CD4-positive, CD25-positive, alpha-beta regulatory T cell (primary cell): ENCODE data around the gene PHACTR1. TPM values are rescaled to one million over a fixed set of nuclear protein-coding genes. Genes with fewer than 3 reads are reported as not detected.

ENCODE experiments used
- ATAC-seq, 2 donors: fragments of 150-1000 bp; cut with Tn5 transposase; one replicate each; pipeline ENCODE4 v1.10.0; 2021; ENCODE audit warnings: low read depth in 2 of 2, moderate number of reproducible peaks in 2 of 2, moderate library complexity in 1 of 2
- DNase-seq, 3 donors: peaks; one replicate each; pipeline versions ENCODE4 v3.0.0 to v3.0.0-alpha.2; 2012 to 2022; ENCODE audit warnings: mixed read lengths in 1 of 3
- H3K27ac ChIP-seq: one replicate; pipeline ENCODE4 v1.7.0; 2013; ENCODE audit warnings: mild to moderate bottlenecking, low read length; ENCODE audit not compliant: insufficient read depth, poor library complexity, severe bottlenecking
- H3K27me3 ChIP-seq: one replicate; pipeline ENCODE4 v1.7.0; 2013; ENCODE audit warnings: low read length; ENCODE audit not compliant: control insufficient read depth, insufficient read depth
- H3K36me3 ChIP-seq: one replicate; pipeline ENCODE4 v1.7.0; 2013; ENCODE audit warnings: mild to moderate bottlenecking, low read length, moderate library complexity; ENCODE audit not compliant: control insufficient read depth, insufficient read depth
- H3K4me1 ChIP-seq: 2 replicates; pipeline ENCODE4 v1.7.0; 2013; ENCODE audit warnings: mild to moderate bottlenecking, low read length; ENCODE audit not compliant: insufficient read depth, control insufficient read depth, poor library complexity, severe bottlenecking
- H3K4me3 ChIP-seq: one replicate; pipeline ENCODE4 v1.7.0; 2013; ENCODE audit warnings: low read depth, mild to moderate bottlenecking, low read length, moderate library complexity
- H3K9me3 ChIP-seq, 2 experiments: 1 replicate in 1 of 2; 2 replicates in 1 of 2; pipeline ENCODE4 v1.7.0; 2013; ENCODE audit warnings: low read length in 2 of 2, mild to moderate bottlenecking in 1 of 2, moderate library complexity in 1 of 2; ENCODE audit not compliant: control insufficient read depth in 2 of 2
- H3K27ac Mint-ChIP-seq, 3 donors: one replicate each; pipeline ENCODE4 v1.8.0; 2020 to 2022; ENCODE audit warnings: mild to moderate bottlenecking in 3 of 3, mixed read lengths in 3 of 3, moderate library complexity in 2 of 3
- H3K27me3 Mint-ChIP-seq: one replicate; pipeline ENCODE4 v1.8.0; 2022; ENCODE audit warnings: mild to moderate bottlenecking, mixed read lengths
- H3K36me3 Mint-ChIP-seq: one replicate; pipeline ENCODE4 v1.8.0; 2020; ENCODE audit warnings: mixed read lengths
- H3K4me1 Mint-ChIP-seq, 4 donors: one replicate each; pipeline ENCODE4 v1.8.0; 2020 to 2022; ENCODE audit warnings: mixed read lengths in 4 of 4, mild to moderate bottlenecking in 1 of 4
- H3K4me3 Mint-ChIP-seq, 4 donors: one replicate each; pipeline ENCODE4 v1.8.0; 2020 to 2022; ENCODE audit warnings: mild to moderate bottlenecking in 4 of 4, mixed read lengths in 4 of 4, moderate library complexity in 3 of 4
- H3K9me3 Mint-ChIP-seq, 7 donors: one replicate each; pipeline ENCODE4 v1.8.0; 2020 to 2022; ENCODE audit warnings: mixed read lengths in 7 of 7, mild to moderate bottlenecking in 3 of 7, moderate library complexity in 2 of 7
- polyA plus RNA-seq, 4 donors: library from polyadenylated mRNA; unstranded; fragments of 300-500 nt; fragmentation: Illumina TruSeq; gene quantifications; one replicate each; pipeline ENCODE4 v1.2.3, GENCODE V29; 2021
- total RNA-seq: library from RNA; stranded (reverse); gene quantifications from one replicate; pipeline ENCODE4 v1.2.3, GENCODE V29; 2022

PHACTR1 gene
- total and polyA plus RNA-seq, 5 donors from 2014 or later: 0.28 to 1.6 (median 0.38) TPM

GRCh38 chr6:12785301-12785700 lies 68.7 kb downstream of the PHACTR1 start:
- no peaks in the 10 kb centered on the region for H3K4me1 Mint-ChIP-seq
- H3K9me3 Mint-ChIP-seq: peaks cover 0 to 2% (median 0%) of the 10 kb centered on the region in 7 donors
- no peaks in the 10 kb centered on the region for H3K27me3 ChIP-seq

GRCh38 chr6:12785921-12786320 lies 69.4 kb downstream of the PHACTR1 start:
- Mint-ChIP-seq H3K4me3 (no peak overlapping the region), H3K9me3 (peaks cover 0 to 2% (median 0%) of the 10 kb centered on the region in 7 donors), H3K27ac (no peak overlapping the region), H3K4me1 (no peaks in the 10 kb centered on the region), H3K36me3 (no peaks in the 10 kb centered on the region), H3K27me3 (no peaks in the 10 kb centered on the region)
- H3K9me3 ChIP-seq: no peaks in the 10 kb centered on the region
- no peaks in the 10 kb centered on the region for H3K27me3 ChIP-seq
- H3K4me3 ChIP-seq: no peak overlapping the region
- DNase-seq (no peak), ATAC-seq (no peak)
- H3K27ac ChIP-seq: no peak overlapping the region
- no peaks in the 10 kb centered on the region for H3K36me3 ChIP-seq
- no peaks in the 10 kb centered on the region for H3K4me1 ChIP-seq

More at GRCh38 chr6:12785301-12785700, 68.7 kb downstream of the PHACTR1 start:
- H3K9me3 ChIP-seq: no peaks in the 10 kb centered on the region
- H3K4me3 Mint-ChIP-seq: no peak overlapping the region
- H3K4me1 ChIP-seq: no peaks in the 10 kb centered on the region
- no peak for ATAC-seq
- DNase-seq: no peak
- H3K36me3 ChIP-seq: no peaks in the 10 kb centered on the region
- no peaks in the 10 kb centered on the region for H3K36me3 Mint-ChIP-seq
- H3K4me3 ChIP-seq: no peak overlapping the region
- no peak overlapping the region for H3K27ac ChIP-seq
- no peak overlapping the region for H3K27ac Mint-ChIP-seq
- no peaks in the 10 kb centered on the region for H3K27me3 Mint-ChIP-seq

- no peak for ATAC-seq
Measured at GRCh38 chr6:12791371-12791770, 74.8 kb downstream of the PHACTR1 start.

GRCh38 chr6:12798326-12798725 lies 81.8 kb downstream of the PHACTR1 start:
- peaks cover 4% of the 10 kb centered on the region for H3K27me3 Mint-ChIP-seq

More at GRCh38 chr6:12791371-12791770, 74.8 kb downstream of the PHACTR1 start:
- Histone ChIP-seq H3K9me3 (no peaks in the 10 kb centered on the region), H3K27me3 (no peaks in the 10 kb centered on the region), H3K36me3 (no peaks in the 10 kb centered on the region), H3K4me1 (no peaks in the 10 kb centered on the region), H3K27ac (no peak overlapping the region), H3K4me3 (no peak overlapping the region)
- Mint-ChIP-seq H3K27ac (no peak overlapping the region), H3K27me3 (no peaks in the 10 kb centered on the region), H3K36me3 (no peaks in the 10 kb centered on the region), H3K4me1 (no peaks in the 10 kb centered on the region), H3K4me3 (no peak overlapping the region), H3K9me3 (peaks cover 0 to 3% (median 0%) of the 10 kb centered on the region in 7 donors)
- DNase-seq: no peak

GRCh38 chr6:12800120-12800519 lies 83.6 kb downstream of the PHACTR1 start:
- Histone ChIP-seq H3K27me3 (no peaks in the 10 kb centered on the region), H3K9me3 (no peaks in the 10 kb centered on the region), H3K4me3 (no peak overlapping the region), H3K36me3 (no peaks in the 10 kb centered on the region), H3K4me1 (no peaks in the 10 kb centered on the region), H3K27ac (no peak overlapping the region)
- H3K36me3 Mint-ChIP-seq: no peaks in the 10 kb centered on the region
- DNase-seq (no peak), ATAC-seq (no peak)
- H3K4me3 Mint-ChIP-seq: no peak overlapping the region
- H3K9me3 Mint-ChIP-seq: peaks cover 0 to 2% (median 0%) of the 10 kb centered on the region in 7 donors
- H3K27ac Mint-ChIP-seq: no peak overlapping the region
- H3K4me1 Mint-ChIP-seq: no peaks in the 10 kb centered on the region
- H3K27me3 Mint-ChIP-seq: peaks cover 7% of the 10 kb centered on the region

More at GRCh38 chr6:12798326-12798725, 81.8 kb downstream of the PHACTR1 start:
- ATAC-seq: no peak
- H3K9me3 ChIP-seq: no peaks in the 10 kb centered on the region
- H3K36me3 ChIP-seq: no peaks in the 10 kb centered on the region
- no peak for DNase-seq
- Mint-ChIP-seq H3K27ac (no peak overlapping the region), H3K4me1 (no peaks in the 10 kb centered on the region), H3K9me3 (peaks cover 0 to 3% (median 0%) of the 10 kb centered on the region in 7 donors), H3K36me3 (no peaks in the 10 kb centered on the region), H3K4me3 (no peak overlapping the region)
- H3K27me3 ChIP-seq: no peaks in the 10 kb centered on the region
- H3K4me3 ChIP-seq: no peak overlapping the region
- H3K4me1 ChIP-seq: no peaks in the 10 kb centered on the region
- no peak overlapping the region for H3K27ac ChIP-seq

- Histone ChIP-seq H3K27me3 (no peaks in the 10 kb centered on the region), H3K36me3 (no peaks in the 10 kb centered on the region), H3K27ac (no peak overlapping the region), H3K4me1 (no peaks in the 10 kb centered on the region), H3K9me3 (no peaks in the 10 kb centered on the region), H3K4me3 (no peak overlapping the region)
- peaks cover 11% of the 10 kb centered on the region for H3K27me3 Mint-ChIP-seq
- peaks cover 0 to 2% (median 0%) of the 10 kb centered on the region in 7 donors for H3K9me3 Mint-ChIP-seq
- H3K4me1 Mint-ChIP-seq: no peaks in the 10 kb centered on the region
- no peak overlapping the region for H3K4me3 Mint-ChIP-seq
- DNase-seq: no peak
- no peak for ATAC-seq
- H3K36me3 Mint-ChIP-seq: no peaks in the 10 kb centered on the region
- no peak overlapping the region for H3K27ac Mint-ChIP-seq
Measured at GRCh38 chr6:12801141-12801540, 84.6 kb downstream of the PHACTR1 start.

GRCh38 chr6:12802440-12802839 lies 85.9 kb downstream of the PHACTR1 start:
- Mint-ChIP-seq H3K4me1 (no peaks in the 10 kb centered on the region), H3K4me3 (no peak overlapping the region), H3K9me3 (peaks cover 0 to 2% (median 0%) of the 10 kb centered on the region in 7 donors), H3K27ac (no peak overlapping the region), H3K36me3 (no peaks in the 10 kb centered on the region), H3K27me3 (peaks cover 12% of the 10 kb centered on the region)
- Histone ChIP-seq H3K4me3 (no peak overlapping the region), H3K27me3 (no peaks in the 10 kb centered on the region), H3K27ac (no peak overlapping the region), H3K36me3 (no peaks in the 10 kb centered on the region), H3K9me3 (no peaks in the 10 kb centered on the region), H3K4me1 (no peaks in the 10 kb centered on the region)
- no peak for DNase-seq
- ATAC-seq: no peak

- Histone ChIP-seq H3K27me3 (no peaks in the 10 kb centered on the region), H3K9me3 (no peaks in the 10 kb centered on the region), H3K36me3 (no peaks in the 10 kb centered on the region), H3K4me1 (no peaks in the 10 kb centered on the region), H3K4me3 (no peak overlapping the region), H3K27ac (no peak overlapping the region)
- ATAC-seq: no peak
- Mint-ChIP-seq H3K4me3 (no peak overlapping the region), H3K9me3 (peaks cover 0 to 2% (median 0%) of the 10 kb centered on the region in 7 donors), H3K4me1 (no peaks in the 10 kb centered on the region), H3K36me3 (no peaks in the 10 kb centered on the region), H3K27ac (no peak overlapping the region), H3K27me3 (peaks cover 12% of the 10 kb centered on the region)
- DNase-seq: no peak
Measured at GRCh38 chr6:12803486-12803885, 86.9 kb downstream of the PHACTR1 start.
